ENCODE results near the gene CHST1.

CHST1 gene

DNA sequence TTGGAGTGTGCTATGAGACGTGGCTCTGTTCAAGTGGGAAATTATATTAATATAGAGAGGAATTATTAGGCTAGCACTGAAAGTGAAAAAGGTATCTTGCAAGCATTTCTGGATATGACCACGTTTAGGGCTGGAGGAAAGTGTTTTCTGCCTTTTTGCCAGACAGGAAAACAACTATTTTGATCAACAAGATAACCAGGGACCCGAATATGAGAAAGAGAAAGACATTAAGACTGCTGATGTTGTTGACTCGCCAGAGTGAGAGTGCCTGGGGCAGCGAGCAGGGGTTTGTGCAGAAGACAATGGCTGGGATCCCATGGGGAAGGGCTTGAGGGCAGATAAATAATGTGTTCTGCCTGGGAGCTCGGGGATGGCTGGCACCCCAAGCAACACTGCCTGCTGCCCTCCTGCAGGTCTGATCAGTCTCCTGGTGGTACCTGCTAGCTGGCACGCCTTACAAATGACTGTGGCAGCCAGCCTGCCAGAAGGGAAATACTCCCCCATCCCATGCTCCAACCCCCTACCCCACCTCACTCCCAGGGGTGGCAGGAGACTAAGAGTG, 23.1 kb upstream of the CHST1 start:
- Histone ChIP-seq H3K9ac (ENCODE audit: low read depth, low read length) (no peak overlapping the region), H3K4me3 (ENCODE audit: low read depth, low read length) (no peak overlapping the region), H3K36me3 (ENCODE audit: control insufficient read depth, insufficient read depth, low read length) (no peaks in the 10 kb centered on the region), H3K27ac (ENCODE audit: low read depth, low read length) (no peak overlapping the region), H3K4me1 (ENCODE audit: control insufficient read depth, insufficient read depth, low read length) (peaks cover 6% of the 10 kb centered on the region; the same call in 1 of the 2 replicates), H3K27me3 (ENCODE audit: control insufficient read depth, insufficient read depth, low read length) (no peaks in the 10 kb centered on the region; the same call in 1 of the 2 replicates), H3K9me3 (ENCODE audit: control insufficient read depth, insufficient read depth, low read length) (no peaks in the 10 kb centered on the region)

DNA sequence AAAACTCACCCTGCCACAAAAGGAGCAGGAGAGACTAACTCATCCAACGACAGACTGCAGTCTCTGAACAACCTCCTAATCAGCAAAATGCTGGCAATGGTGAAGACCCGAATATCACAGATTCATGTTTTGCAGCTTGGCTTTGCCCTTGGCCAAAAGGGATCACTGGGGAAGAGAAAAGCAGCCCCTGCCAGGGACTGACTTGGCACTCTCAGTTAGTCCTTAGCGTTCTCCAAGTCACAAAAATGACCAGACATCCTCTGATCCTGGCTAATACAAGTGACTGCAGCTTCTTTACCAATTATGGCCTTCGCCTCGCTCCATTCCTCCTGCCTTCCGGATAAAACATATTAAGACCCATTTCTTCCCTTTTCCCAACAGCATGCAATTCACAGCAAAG, 22.4 kb upstream of the CHST1 start:
- Histone ChIP-seq H3K36me3 (ENCODE audit: control insufficient read depth, insufficient read depth, low read length) (no peaks in the 10 kb centered on the region), H3K4me1 (ENCODE audit: control insufficient read depth, insufficient read depth, low read length) (peaks cover 6% of the 10 kb centered on the region; the same call in 1 of the 2 replicates), H3K9me3 (ENCODE audit: control insufficient read depth, insufficient read depth, low read length) (no peaks in the 10 kb centered on the region), H3K27me3 (ENCODE audit: control insufficient read depth, insufficient read depth, low read length) (no peaks in the 10 kb centered on the region; the same call in 1 of the 2 replicates), H3K9ac (ENCODE audit: low read depth, low read length) (no peak overlapping the region), H3K27ac (ENCODE audit: low read depth, low read length) (no peak overlapping the region), H3K4me3 (ENCODE audit: low read depth, low read length) (no peak overlapping the region)

DNA sequence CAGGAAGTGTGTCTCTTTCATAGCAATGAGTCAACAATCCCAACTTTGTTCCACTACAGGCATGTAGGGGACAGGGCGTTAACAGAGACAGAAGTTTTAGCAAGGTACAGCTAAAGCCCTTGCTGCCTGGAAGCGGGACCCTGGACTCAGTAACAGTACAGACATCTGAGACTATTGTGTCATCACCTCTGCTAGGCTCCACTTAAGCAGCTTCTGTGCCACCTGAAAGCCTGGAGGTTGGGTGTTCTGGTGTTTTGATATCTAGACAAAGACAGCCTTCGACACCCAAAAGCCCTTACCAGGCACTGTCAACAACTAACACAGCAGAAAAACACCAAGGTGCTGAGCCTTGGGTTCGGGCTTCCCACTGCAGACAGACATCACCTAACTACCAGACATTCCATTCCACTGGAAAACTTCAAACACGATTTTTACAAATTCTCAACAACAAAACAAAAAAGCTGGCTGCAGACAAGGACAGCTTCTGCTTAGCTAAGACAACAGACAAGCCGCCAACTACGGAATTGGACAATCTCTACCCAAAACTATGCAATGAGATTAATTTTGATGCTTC, 20.6 kb upstream of the CHST1 start:
- Histone ChIP-seq H3K36me3 (ENCODE audit: control insufficient read depth, insufficient read depth, low read length) (no peaks in the 10 kb centered on the region), H3K4me3 (ENCODE audit: low read depth, low read length) (no peak overlapping the region), H3K9me3 (ENCODE audit: control insufficient read depth, insufficient read depth, low read length) (no peaks in the 10 kb centered on the region), H3K9ac (ENCODE audit: low read depth, low read length) (no peak overlapping the region), H3K27me3 (ENCODE audit: control insufficient read depth, insufficient read depth, low read length) (no peaks in the 10 kb centered on the region; the same call in 1 of the 2 replicates), H3K27ac (ENCODE audit: low read depth, low read length) (no peak overlapping the region), H3K4me1 (ENCODE audit: control insufficient read depth, insufficient read depth, low read length) (peaks cover 6% of the 10 kb centered on the region; the same call in 1 of the 2 replicates)

DNA sequence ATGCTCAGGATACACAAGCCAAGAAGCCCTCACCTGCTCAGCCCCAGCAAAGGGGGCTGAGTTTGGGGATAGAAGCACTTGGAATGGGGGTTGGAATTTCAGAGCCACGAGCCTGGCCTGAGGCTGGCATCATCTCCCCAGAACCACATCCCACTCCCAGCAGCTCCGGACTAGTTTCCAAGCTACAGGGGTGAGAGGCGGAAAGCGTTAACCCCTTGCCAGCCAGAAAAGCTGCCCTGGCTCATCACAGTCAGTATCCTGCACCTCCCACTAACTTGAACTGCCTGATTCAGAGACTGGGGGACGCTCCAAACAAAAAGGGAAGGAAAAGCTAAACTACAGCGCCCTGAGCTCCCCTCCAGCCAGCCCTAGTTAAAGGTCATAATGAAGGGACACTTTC, 19.0 kb upstream of the CHST1 start:
- Histone ChIP-seq H3K27ac (ENCODE audit: low read depth, low read length) (no peak overlapping the region), H3K4me3 (ENCODE audit: low read depth, low read length) (no peak overlapping the region)

GRCh38 chr11:45683271-45684058, 18.0 kb upstream of the CHST1 start:
- H3K9me3 ChIP-seq (ENCODE audit: control insufficient read depth, insufficient read depth, low read length): no peaks in the 10 kb centered on the region
- peaks cover 6% of the 10 kb centered on the region; the same call in 1 of the 2 replicates for H3K4me1 ChIP-seq (ENCODE audit: control insufficient read depth, insufficient read depth, low read length)
- H3K27me3 ChIP-seq (ENCODE audit: control insufficient read depth, insufficient read depth, low read length): no peaks in the 10 kb centered on the region; the same call in 1 of the 2 replicates

More for the DNA sequence above, 19.0 kb upstream of the CHST1 start:
- Histone ChIP-seq H3K9ac (ENCODE audit: low read depth, low read length) (no peak overlapping the region), H3K36me3 (ENCODE audit: control insufficient read depth, insufficient read depth, low read length) (no peaks in the 10 kb centered on the region), H3K27me3 (ENCODE audit: control insufficient read depth, insufficient read depth, low read length) (no peaks in the 10 kb centered on the region; the same call in 1 of the 2 replicates), H3K9me3 (ENCODE audit: control insufficient read depth, insufficient read depth, low read length) (no peaks in the 10 kb centered on the region), H3K4me1 (ENCODE audit: control insufficient read depth, insufficient read depth, low read length) (peaks cover 6% of the 10 kb centered on the region; the same call in 1 of the 2 replicates)

GRCh38 chr11:45679806-45680205, 14.4 kb upstream of the CHST1 start:
- Histone ChIP-seq H3K9ac (ENCODE audit: low read depth, low read length) (no peak overlapping the region), H3K27me3 (ENCODE audit: control insufficient read depth, insufficient read depth, low read length) (no peaks in the 10 kb centered on the region), H3K27ac (ENCODE audit: low read depth, low read length) (no peak overlapping the region), H3K4me3 (ENCODE audit: low read depth, low read length) (no peak overlapping the region), H3K4me1 (ENCODE audit: control insufficient read depth, insufficient read depth, low read length) (peaks cover 11% of the 10 kb centered on the region; the same call in 1 of the 2 replicates), H3K36me3 (ENCODE audit: control insufficient read depth, insufficient read depth, low read length) (no peaks in the 10 kb centered on the region), H3K9me3 (ENCODE audit: control insufficient read depth, insufficient read depth, low read length) (no peaks in the 10 kb centered on the region)

More at GRCh38 chr11:45683271-45684058, 18.0 kb upstream of the CHST1 start:
- H3K36me3 ChIP-seq (ENCODE audit: control insufficient read depth, insufficient read depth, low read length): no peaks in the 10 kb centered on the region
- H3K4me3 ChIP-seq (ENCODE audit: low read depth, low read length): no peak overlapping the region
- H3K27ac ChIP-seq (ENCODE audit: low read depth, low read length): no peak overlapping the region
- H3K9ac ChIP-seq (ENCODE audit: low read depth, low read length): no peak overlapping the region

- Histone ChIP-seq H3K27ac (ENCODE audit: low read depth, low read length) (no peak overlapping the region), H3K9ac (ENCODE audit: low read depth, low read length) (no peak overlapping the region), H3K9me3 (ENCODE audit: control insufficient read depth, insufficient read depth, low read length) (no peaks in the 10 kb centered on the region), H3K36me3 (ENCODE audit: control insufficient read depth, insufficient read depth, low read length) (no peaks in the 10 kb centered on the region), H3K27me3 (ENCODE audit: control insufficient read depth, insufficient read depth, low read length) (no peaks in the 10 kb centered on the region), H3K4me1 (ENCODE audit: control insufficient read depth, insufficient read depth, low read length) (peaks cover 5% of the 10 kb centered on the region; the same call in 1 of the 2 replicates), H3K4me3 (ENCODE audit: low read depth, low read length) (no peak overlapping the region)
Measured at GRCh38 chr11:45678976-45679375, 13.6 kb upstream of the CHST1 start.

- no peak overlapping the region for H3K4me3 ChIP-seq (ENCODE audit: low read depth, low read length)
- H3K27me3 ChIP-seq (ENCODE audit: control insufficient read depth, insufficient read depth, low read length): no peaks in the 10 kb centered on the region
- peaks cover 5% of the 10 kb centered on the region; the same call in 1 of the 2 replicates for H3K4me1 ChIP-seq (ENCODE audit: control insufficient read depth, insufficient read depth, low read length)
- H3K9me3 ChIP-seq (ENCODE audit: control insufficient read depth, insufficient read depth, low read length): no peaks in the 10 kb centered on the region
- no peak overlapping the region for H3K27ac ChIP-seq (ENCODE audit: low read depth, low read length)
- no peaks in the 10 kb centered on the region for H3K36me3 ChIP-seq (ENCODE audit: control insufficient read depth, insufficient read depth, low read length)
- H3K9ac ChIP-seq (ENCODE audit: low read depth, low read length): no peak overlapping the region
Measured at GRCh38 chr11:45677770-45678512, 12.5 kb upstream of the CHST1 start.

GRCh38 chr11:45676522-45677095, 11.2 kb upstream of the CHST1 start:
- H3K4me1 ChIP-seq (ENCODE audit: control insufficient read depth, insufficient read depth, low read length): peaks cover 5% of the 10 kb centered on the region; the same call in 1 of the 2 replicates
- no peak overlapping the region for H3K27ac ChIP-seq (ENCODE audit: low read depth, low read length)

DNA sequence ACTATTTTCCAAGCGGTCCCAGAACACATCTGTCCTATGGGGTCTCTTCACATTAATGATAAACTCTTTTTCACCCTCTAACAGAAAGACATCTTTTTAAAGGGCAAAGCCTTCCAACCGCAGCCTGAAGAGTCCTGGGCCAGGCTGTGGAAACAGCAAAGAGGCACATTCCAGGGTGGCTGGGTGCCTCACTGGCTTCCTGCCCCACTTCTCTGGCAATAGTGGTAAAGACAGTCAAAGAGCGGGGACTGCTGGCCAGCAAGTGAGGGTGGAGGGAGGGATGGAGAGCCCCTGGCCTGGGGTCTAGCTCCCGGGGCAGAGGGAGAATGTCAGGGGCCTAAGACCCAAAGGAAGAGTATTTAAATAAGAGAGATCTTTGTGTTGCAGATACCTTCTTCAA, 10.2 kb upstream of the CHST1 start:
- no peak overlapping the region for H3K27ac ChIP-seq (ENCODE audit: low read depth, low read length)
- no peaks in the 10 kb centered on the region for H3K9me3 ChIP-seq (ENCODE audit: control insufficient read depth, insufficient read depth, low read length)
- no peak overlapping the region for H3K9ac ChIP-seq (ENCODE audit: low read depth, low read length)
- no peak overlapping the region for H3K4me3 ChIP-seq (ENCODE audit: low read depth, low read length)
- H3K27me3 ChIP-seq (ENCODE audit: control insufficient read depth, insufficient read depth, low read length): no peaks in the 10 kb centered on the region
- H3K4me1 ChIP-seq (ENCODE audit: control insufficient read depth, insufficient read depth, low read length): peaks cover 5% of the 10 kb centered on the region; the same call in 1 of the 2 replicates
- H3K36me3 ChIP-seq (ENCODE audit: control insufficient read depth, insufficient read depth, low read length): no peaks in the 10 kb centered on the region

More at GRCh38 chr11:45676522-45677095, 11.2 kb upstream of the CHST1 start:
- Histone ChIP-seq H3K36me3 (ENCODE audit: control insufficient read depth, insufficient read depth, low read length) (no peaks in the 10 kb centered on the region), H3K4me3 (ENCODE audit: low read depth, low read length) (no peak overlapping the region), H3K27me3 (ENCODE audit: control insufficient read depth, insufficient read depth, low read length) (no peaks in the 10 kb centered on the region), H3K9ac (ENCODE audit: low read depth, low read length) (no peak overlapping the region), H3K9me3 (ENCODE audit: control insufficient read depth, insufficient read depth, low read length) (no peaks in the 10 kb centered on the region)

All from HUES48 (cell line).